ENCODE measurements around the gene UBIAD1.

- no peak for TF ChIP-seq CTCF (conservative IDR thresholded peaks at IDR 0.05; ENCODE audit: low read length)
- TF ChIP-seq EZH2phosphoT487 (IDR thresholded peaks at IDR 0.05; ENCODE audit: borderline replicate concordance, low read depth, low read length), result no peak
These were observed 34.9 kb downstream of the UBIAD1 start for GRCh38 chr1:11307852-11308251.

All from OCI-LY7 (cell line).